Measurements from ENCODE around the gene TBXAS1. TPM values are rescaled to one million over a fixed set of nuclear protein-coding genes. Genes with fewer than 3 reads are reported as not detected.

The TBXAS1 gene
- total RNA-seq, 2 donors from 2014 or later = 12.0 to 17.0 TPM

DNA sequence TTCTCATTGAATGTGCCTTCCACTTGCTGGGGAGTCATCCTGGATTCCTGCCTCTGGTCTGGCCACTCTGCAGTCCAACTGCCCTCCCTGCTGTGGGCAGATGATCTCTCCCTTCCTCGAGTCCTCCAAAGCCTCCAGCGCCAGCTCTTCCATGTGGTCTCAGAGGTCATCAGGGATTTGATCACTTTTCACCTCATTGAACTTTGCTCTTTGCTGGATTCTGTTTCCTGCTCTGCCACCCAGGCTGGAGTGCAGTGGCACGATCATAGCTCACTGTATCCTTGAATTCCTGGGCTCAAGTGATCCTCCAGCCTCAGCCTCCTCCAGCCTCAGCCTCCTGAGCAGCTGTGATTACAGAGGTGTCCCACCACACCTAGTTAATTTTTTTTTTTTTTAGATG lies 22.1 kb upstream of the TBXAS1 start:
- H3K4me3 ChIP-seq = no peak overlapping the region
- H3K36me3 ChIP-seq = no peaks in the 10 kb centered on the region
- no peak overlapping the region for H3K27ac ChIP-seq
- H3K27me3 ChIP-seq = no peaks in the 10 kb centered on the region
- H3K4me1 ChIP-seq = no peaks in the 10 kb centered on the region
- TF ChIP-seq CTCF (IDR thresholded peaks at IDR 0.05) = no peak
- H3K9me3 ChIP-seq = no peaks in the 10 kb centered on the region
- DNase-seq = no peak
- no peak overlapping the region for H3K9ac ChIP-seq (ENCODE audit: low read depth in 2 of 2, low read length in 2 of 2)
- intact Hi-C loops (cut with DNase I) = no loop called here

- Histone ChIP-seq H3K27me3 (no peaks in the 10 kb centered on the region), H3K27ac (no peak overlapping the region), H3K9me3 (no peaks in the 10 kb centered on the region), H3K9ac (ENCODE audit: low read depth in 2 of 2, low read length in 2 of 2) (no peak overlapping the region), H3K4me3 (no peak overlapping the region), H3K36me3 (no peaks in the 10 kb centered on the region), H3K4me1 (no peaks in the 10 kb centered on the region)
- TF ChIP-seq CTCF (IDR thresholded peaks at IDR 0.05) = no peak
- no peak for DNase-seq
- intact Hi-C loops (cut with DNase I) = no loop called here
Measured at GRCh38 chr7:139808427-139808826, 20.6 kb upstream of the TBXAS1 start.

DNA sequence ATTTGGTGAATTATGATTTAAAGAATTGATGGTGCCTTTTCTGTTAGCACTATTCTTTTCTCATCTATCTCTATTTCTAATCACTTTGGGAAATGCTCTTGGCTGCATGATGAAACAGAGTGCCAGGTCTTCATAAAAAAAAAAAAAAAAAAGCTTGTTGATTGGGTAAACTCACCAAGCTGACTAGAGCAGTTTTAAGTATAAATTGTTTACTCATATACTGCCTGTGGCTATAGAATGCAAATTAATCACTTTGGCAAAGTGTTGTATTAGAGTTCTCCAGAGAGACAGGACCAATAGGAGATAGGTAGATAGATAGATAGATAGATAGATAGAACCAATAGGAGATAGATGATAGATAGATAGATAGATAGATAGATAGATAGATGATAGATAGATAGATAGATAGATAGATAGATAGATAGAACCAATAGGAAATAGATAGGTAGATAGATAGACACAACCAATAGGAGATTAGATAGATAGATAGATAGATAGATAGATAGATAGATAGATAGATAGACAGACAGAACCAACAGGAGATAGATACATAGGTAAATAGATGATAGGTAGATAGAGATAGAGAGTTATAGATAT lies 20.1 kb upstream of the TBXAS1 start:
- TF ChIP-seq CTCF (IDR thresholded peaks at IDR 0.05) = no peak
- Histone ChIP-seq H3K4me3 (no peak overlapping the region), H3K9me3 (no peaks in the 10 kb centered on the region), H3K4me1 (no peaks in the 10 kb centered on the region), H3K27me3 (no peaks in the 10 kb centered on the region), H3K9ac (ENCODE audit: low read depth in 2 of 2, low read length in 2 of 2) (no peak overlapping the region), H3K27ac (no peak overlapping the region), H3K36me3 (no peaks in the 10 kb centered on the region)
- no peak for DNase-seq
- intact Hi-C loops (cut with DNase I) = no loop called here

- no peak for DNase-seq
- no peaks in the 10 kb centered on the region for H3K27me3 ChIP-seq
Measured at GRCh38 chr7:139811066-139811465, 18.0 kb upstream of the TBXAS1 start.

GRCh38 chr7:139813151-139813550 lies 15.9 kb upstream of the TBXAS1 start:
- TF ChIP-seq CTCF (IDR thresholded peaks at IDR 0.05) = no peak
- intact Hi-C loops (cut with DNase I) = no loop called here
- H3K9me3 ChIP-seq = no peaks in the 10 kb centered on the region
- H3K9ac ChIP-seq (ENCODE audit: low read depth in 2 of 2, low read length in 2 of 2) = no peak overlapping the region
- H3K4me1 ChIP-seq = no peaks in the 10 kb centered on the region
- no peaks in the 10 kb centered on the region for H3K27me3 ChIP-seq
- DNase-seq = no peak
- H3K36me3 ChIP-seq = no peaks in the 10 kb centered on the region
- no peak overlapping the region for H3K27ac ChIP-seq
- H3K4me3 ChIP-seq = no peak overlapping the region

More at GRCh38 chr7:139811066-139811465, 18.0 kb upstream of the TBXAS1 start:
- Histone ChIP-seq H3K4me1 (no peaks in the 10 kb centered on the region), H3K4me3 (no peak overlapping the region), H3K9me3 (no peaks in the 10 kb centered on the region), H3K9ac (ENCODE audit: low read depth in 2 of 2, low read length in 2 of 2) (no peak overlapping the region), H3K36me3 (no peaks in the 10 kb centered on the region), H3K27ac (no peak overlapping the region)
- TF ChIP-seq CTCF (IDR thresholded peaks at IDR 0.05) = no peak
- intact Hi-C loops (cut with DNase I) = no loop called here
